GM19455 (cell line): ENCODE measurements around the gene GOLGA6L9.
"Not testable (repeated sequence)": the region's sequence is repeated elsewhere in the genome, so short reads cannot be mapped to it uniquely, and the experiment has no call there.

Source experiments
- ATAC-seq: cut with Tn5 transposase; IDR thresholded peaks from one replicate; pipeline ENCODE4 v1.9.1; 2021; ENCODE audit not compliant: unreplicated experiment

Gene GOLGA6L9

GRCh38 chr15:82429693-82430092 lies at the start of gene GOLGA6L9:
Gene GOLGA6L9, plus strand, starts transcription at chr15:82429816. Its CDS starts 264 bp downstream, at chr15:82430080.
- ATAC-seq = not testable (repeated sequence)

- not testable (repeated sequence) for ATAC-seq
These were observed 48.2 kb upstream of the GOLGA6L9 start for GRCh38 chr15:82381330-82381955.

GRCh38 chr15:82387209-82387608 lies 42.4 kb upstream of the GOLGA6L9 start:
- not testable (repeated sequence) for ATAC-seq

- ATAC-seq = not testable (repeated sequence)
These were observed 39.5 kb upstream of the GOLGA6L9 start for GRCh38 chr15:82390152-82390551.

- ATAC-seq = not testable (repeated sequence)
These were observed 37.5 kb upstream of the GOLGA6L9 start for GRCh38 chr15:82392077-82392476.

GRCh38 chr15:82393671-82394070 lies 35.9 kb upstream of the GOLGA6L9 start:
- ATAC-seq = no peak

- ATAC-seq = not testable (repeated sequence)
These were observed 33.8 kb upstream of the GOLGA6L9 start for GRCh38 chr15:82395788-82396187.

- no peak for ATAC-seq
These were observed 31.8 kb upstream of the GOLGA6L9 start for GRCh38 chr15:82397817-82398216.

- ATAC-seq = no peak
These were observed 30.8 kb upstream of the GOLGA6L9 start for GRCh38 chr15:82398785-82399184.

- ATAC-seq = not testable (repeated sequence)
These were observed 30.1 kb upstream of the GOLGA6L9 start for GRCh38 chr15:82399366-82400103.

GRCh38 chr15:82401918-82402317 lies 27.7 kb upstream of the GOLGA6L9 start:
- ATAC-seq = not testable (repeated sequence)

- not testable (repeated sequence) for ATAC-seq
These were observed 27.3 kb upstream of the GOLGA6L9 start for GRCh38 chr15:82402341-82402740.

- ATAC-seq = not testable (repeated sequence)
These were observed 23.4 kb upstream of the GOLGA6L9 start for GRCh38 chr15:82406211-82406610.

GRCh38 chr15:82410306-82410705 lies 19.3 kb upstream of the GOLGA6L9 start:
- not testable (repeated sequence) for ATAC-seq

- not testable (repeated sequence) for ATAC-seq
These were observed 18.0 kb upstream of the GOLGA6L9 start for GRCh38 chr15:82411595-82411994.

GRCh38 chr15:82414525-82415191 lies 15.0 kb upstream of the GOLGA6L9 start:
- not testable (repeated sequence) for ATAC-seq

GRCh38 chr15:82420516-82420915 lies 9.1 kb upstream of the GOLGA6L9 start:
- not testable (repeated sequence) for ATAC-seq

GRCh38 chr15:82420966-82421365 lies 8.7 kb upstream of the GOLGA6L9 start:
- not testable (repeated sequence) for ATAC-seq

GRCh38 chr15:82427117-82427516 lies 2.5 kb upstream of the GOLGA6L9 start:
- ATAC-seq = not testable (repeated sequence)

GRCh38 chr15:82445420-82445819 lies 15.8 kb downstream of the GOLGA6L9 start:
- ATAC-seq = not testable (repeated sequence)

- ATAC-seq = not testable (repeated sequence)
These were observed 27.7 kb downstream of the GOLGA6L9 start for GRCh38 chr15:82457336-82457735.

- ATAC-seq = not testable (repeated sequence)
These were observed 36.0 kb downstream of the GOLGA6L9 start for GRCh38 chr15:82465629-82466028.
